K562 (cell line): ENCODE measurements around the gene RNF112. TPM values are rescaled to one million over a fixed set of nuclear protein-coding genes. Genes with fewer than 3 reads are reported as not detected.

Source experiments
- MBD1 ChIP-seq: fragments of 250-450 bp; sonication (Bioruptor Pico); IDR thresholded peaks from 2 replicates; pipeline ENCODE4 v1.8.0; 2022; ENCODE audit warnings: inconsistent platforms
- PHF21A ChIP-seq: fragments of 450-650 bp; IDR thresholded peaks from 2 replicates; pipeline ENCODE4 v1.6.1; 2017; ENCODE audit warnings: low read depth, borderline replicate concordance
- POLR2A ChIP-seq: fragments of 450-650 bp; conservative IDR thresholded peaks from 2 replicates; pipeline ENCODE4 v1.6.1; 2016
- RAD21 ChIP-seq, 2 experiments: fragments of 250-450 bp in 1 of 2; fragments of 450-650 bp in 1 of 2; sonication (Bioruptor Pico) in 1 of 2; formaldehyde crosslinking in 1 of 2; IDR thresholded peaks in 1 of 2; conservative IDR thresholded peaks in 1 of 2; 2 replicates each; pipeline versions ENCODE4 v1.4.0 to v1.8.0; 2020 to 2022; ENCODE audit warnings: mild to moderate bottlenecking in 2 of 2, moderate library complexity in 1 of 2
- SP2 ChIP-seq: IDR thresholded peaks from 2 replicates; pipeline ENCODE4 v1.6.1; 2011; ENCODE audit warnings: mild to moderate bottlenecking, low read depth, low read length, moderate library complexity; ENCODE audit not compliant: poor library complexity, severe bottlenecking; ENCODE audit errors: extremely low read depth
- STAG1 ChIP-seq: sonication (generic); formaldehyde crosslinking; IDR thresholded peaks from 2 replicates; pipeline ENCODE4 v1.5.0; 2020; ENCODE audit warnings: missing genetic modification reagents, borderline replicate concordance
- ZBTB34 ChIP-seq: fragments of 250-450 bp; sonication (Bioruptor Pico); IDR thresholded peaks from 2 replicates; pipeline ENCODE4 v1.8.0; 2021; ENCODE audit warnings: mild to moderate bottlenecking, moderate library complexity
- polyA plus RNA-seq, 8 experiments: library from polyadenylated mRNA; depleted of rRNA in 4 of 8; stranded (reverse) in 5 of 8; unstranded in 3 of 8; fragments of >200 nt; fragmentation: Nextera tagmentation in 2 of 8; fragmentation: Illumina TruSeq in 1 of 8; extraction: Ambion mirVana in 2 of 8; extraction: Trizol in 1 of 8; gene quantifications; 2 replicates each; pipeline versions ENCODE4 v1.2.1 to v1.2.3, GENCODE V29; 2011 to 2014; ENCODE audit warnings: inconsistent platforms in 1 of 8, missing spikeins in 1 of 8
- total RNA-seq, 7 experiments: library from RNA; depleted of rRNA in 6 of 7; stranded (reverse); fragments of >200 nt in 6 of 7; fragmentation: Illumina TruSeq in 2 of 7; extraction: Trizol in 2 of 7; gene quantifications; 2 replicates each; pipeline versions ENCODE4 v1.2.1 to v1.2.3, GENCODE V29; 2011 to 2021; ENCODE audit warnings: low replicate concordance in 1 of 7
- TF ChIP-seq, protein P1 (sequence below): fragments of 250-450 bp; sonication (Bioruptor Pico); IDR thresholded peaks from 2 replicates; pipeline ENCODE4 v1.5.0; 2020; ENCODE audit warnings: mild to moderate bottlenecking

The RNF112 gene
- total and polyA plus RNA-seq, 9 of the 15 experiments (the other 6 are each of a cell fraction or from before 2014, with no cell fraction given), result 0.05 TPM; not detected in 8

GRCh38 chr17:19414396-19415280, 3.6 kb downstream of the RNF112 start (continued):
- TF ChIP-seq ZBTB34 (CRISPR knock-in tag) (no peak), SP2 (no peak), POLR2A (no peak), RAD21 (CRISPR knock-in tag; conservative IDR thresholded peaks at IDR 0.05 in 1 of 2, IDR thresholded peaks at IDR 0.05 in 1 of 2) (no peak), STAG1 (CRISPR knock-in tag) (no peak), MBD1 (CRISPR knock-in tag) (no peak), PHF21A (no peak)
- TF ChIP-seq, protein P1, sequence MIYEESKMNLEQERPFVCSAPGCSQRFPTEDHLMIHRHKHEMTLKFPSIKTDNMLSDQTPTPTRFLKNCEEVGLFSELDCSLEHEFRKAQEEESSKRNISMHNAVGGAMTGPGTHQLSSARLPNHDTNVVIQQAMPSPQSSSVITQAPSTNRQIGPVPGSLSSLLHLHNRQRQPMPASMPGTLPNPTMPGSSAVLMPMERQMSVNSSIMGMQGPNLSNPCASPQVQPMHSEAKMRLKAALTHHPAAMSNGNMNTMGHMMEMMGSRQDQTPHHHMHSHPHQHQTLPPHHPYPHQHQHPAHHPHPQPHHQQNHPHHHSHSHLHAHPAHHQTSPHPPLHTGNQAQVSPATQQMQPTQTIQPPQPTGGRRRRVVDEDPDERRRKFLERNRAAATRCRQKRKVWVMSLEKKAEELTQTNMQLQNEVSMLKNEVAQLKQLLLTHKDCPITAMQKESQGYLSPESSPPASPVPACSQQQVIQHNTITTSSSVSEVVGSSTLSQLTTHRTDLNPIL (CRISPR knock-in tag), result no peak
